ENCODE measurements around the gene MEST. TPM values are rescaled to one million over a fixed set of nuclear protein-coding genes. Genes with fewer than 3 reads are reported as not detected.

The MEST gene
- polyA plus RNA-seq, 1 donor from 2014 or later: 136 TPM

DNA sequence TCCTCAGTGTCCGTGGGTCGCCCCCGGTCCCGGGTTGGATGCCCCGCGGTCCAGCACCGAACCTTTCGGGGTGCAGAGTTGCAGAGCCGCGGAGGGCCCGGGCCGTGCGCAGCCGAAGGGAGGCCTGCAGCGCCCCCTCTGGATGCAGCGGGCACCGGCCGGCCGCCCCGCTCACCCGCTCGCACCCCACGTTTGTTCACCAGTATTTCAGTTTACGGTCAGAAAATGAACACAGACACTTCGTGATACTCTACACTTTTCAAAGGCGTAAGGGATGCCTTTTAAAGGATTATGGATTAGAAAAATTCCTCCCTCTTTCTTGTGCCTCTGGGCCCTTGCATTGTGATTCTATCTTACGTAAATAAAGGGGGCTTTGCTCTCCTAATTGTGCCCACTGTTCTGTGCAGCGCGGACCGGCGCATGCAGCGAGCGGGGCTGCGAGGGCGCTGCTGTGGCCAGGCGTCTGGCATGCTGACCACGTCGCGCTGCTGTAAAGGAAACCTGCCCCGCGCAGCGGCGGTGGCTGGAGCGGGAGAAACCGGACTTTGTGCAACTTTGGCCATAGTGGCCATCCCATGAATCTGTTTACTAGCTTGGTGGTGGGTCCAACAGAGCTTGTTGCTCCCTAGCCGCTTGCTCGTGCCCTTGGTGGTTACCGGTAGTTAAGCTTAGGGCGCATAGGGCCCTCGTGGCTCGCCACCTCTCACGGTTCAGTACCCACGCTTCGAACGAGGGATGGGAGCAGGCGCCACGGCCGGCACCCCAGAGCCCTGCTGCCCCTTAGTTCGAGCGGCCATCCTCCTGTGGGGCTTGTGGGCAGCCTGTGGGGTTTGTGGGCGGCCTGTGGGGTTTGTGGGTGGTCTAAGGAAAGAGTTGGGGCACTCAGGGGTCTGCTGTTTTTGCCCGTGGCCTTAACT is 739 bp upstream of the MEST start:
- Histone ChIP-seq H3K9me2 (ENCODE audit: insufficient read depth, low read length) (no peaks in the 10 kb centered on the region), H2AFZ (ENCODE audit: low read depth, low read length) (no peak overlapping the region), H3K79me2 (replicated peaks; ENCODE audit: insufficient read depth, low read length) (peaks cover 46% of the 10 kb centered on the region), H3K4me2 (ENCODE audit: low read length) (peak overlapping the region; percentile 52), H3K4me3 (ENCODE audit: low read length) (peak overlapping the region; percentile 79), H3K27ac (ENCODE audit: low read length) (peak overlapping the region; percentile 97), H3F3A (ENCODE audit: insufficient read depth, low read length, poor library complexity, severe bottlenecking) (peaks cover 3% of the 10 kb centered on the region), H3K9ac (ENCODE audit: low read length) (peak overlapping the region; percentile 91), H3K36me3 (ENCODE audit: insufficient read depth, low read length) (no peaks in the 10 kb centered on the region), H4K20me1 (ENCODE audit: insufficient read depth) (peaks cover 34% of the 10 kb centered on the region), H3K27me3 (ENCODE audit: insufficient read depth, low read depth, low read length) (no peaks in the 10 kb centered on the region), H3K9me3 (ENCODE audit: low read length) (no peaks in the 10 kb centered on the region)
- TF ChIP-seq TAF1 (IDR thresholded peaks at IDR 0.05; ENCODE audit: low read depth): no peak
- TF ChIP-seq POLR2AphosphoS5 (IDR thresholded peaks at IDR 0.05): peak; percentile 55
- peak; percentile 75 for TF ChIP-seq SMC3 (conservative IDR thresholded peaks at IDR 0.05; ENCODE audit: poor library complexity)
- TF ChIP-seq RAD21 (conservative IDR thresholded peaks at IDR 0.05): peak; percentile 87
- no peak for TF ChIP-seq EZH2 (IDR thresholded peaks at IDR 0.05; ENCODE audit: borderline replicate concordance, insufficient read depth, low read length, poor library complexity, severe bottlenecking)
- TF ChIP-seq MXI1 (conservative IDR thresholded peaks at IDR 0.05; ENCODE audit: poor library complexity, severe bottlenecking): peak; percentile 12
- TF ChIP-seq, protein P1, sequence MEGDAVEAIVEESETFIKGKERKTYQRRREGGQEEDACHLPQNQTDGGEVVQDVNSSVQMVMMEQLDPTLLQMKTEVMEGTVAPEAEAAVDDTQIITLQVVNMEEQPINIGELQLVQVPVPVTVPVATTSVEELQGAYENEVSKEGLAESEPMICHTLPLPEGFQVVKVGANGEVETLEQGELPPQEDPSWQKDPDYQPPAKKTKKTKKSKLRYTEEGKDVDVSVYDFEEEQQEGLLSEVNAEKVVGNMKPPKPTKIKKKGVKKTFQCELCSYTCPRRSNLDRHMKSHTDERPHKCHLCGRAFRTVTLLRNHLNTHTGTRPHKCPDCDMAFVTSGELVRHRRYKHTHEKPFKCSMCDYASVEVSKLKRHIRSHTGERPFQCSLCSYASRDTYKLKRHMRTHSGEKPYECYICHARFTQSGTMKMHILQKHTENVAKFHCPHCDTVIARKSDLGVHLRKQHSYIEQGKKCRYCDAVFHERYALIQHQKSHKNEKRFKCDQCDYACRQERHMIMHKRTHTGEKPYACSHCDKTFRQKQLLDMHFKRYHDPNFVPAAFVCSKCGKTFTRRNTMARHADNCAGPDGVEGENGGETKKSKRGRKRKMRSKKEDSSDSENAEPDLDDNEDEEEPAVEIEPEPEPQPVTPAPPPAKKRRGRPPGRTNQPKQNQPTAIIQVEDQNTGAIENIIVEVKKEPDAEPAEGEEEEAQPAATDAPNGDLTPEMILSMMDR (IDR thresholded peaks at IDR 0.05; ENCODE audit: poor library complexity, severe bottlenecking): peak; percentile 83
- TF ChIP-seq, protein P2, sequence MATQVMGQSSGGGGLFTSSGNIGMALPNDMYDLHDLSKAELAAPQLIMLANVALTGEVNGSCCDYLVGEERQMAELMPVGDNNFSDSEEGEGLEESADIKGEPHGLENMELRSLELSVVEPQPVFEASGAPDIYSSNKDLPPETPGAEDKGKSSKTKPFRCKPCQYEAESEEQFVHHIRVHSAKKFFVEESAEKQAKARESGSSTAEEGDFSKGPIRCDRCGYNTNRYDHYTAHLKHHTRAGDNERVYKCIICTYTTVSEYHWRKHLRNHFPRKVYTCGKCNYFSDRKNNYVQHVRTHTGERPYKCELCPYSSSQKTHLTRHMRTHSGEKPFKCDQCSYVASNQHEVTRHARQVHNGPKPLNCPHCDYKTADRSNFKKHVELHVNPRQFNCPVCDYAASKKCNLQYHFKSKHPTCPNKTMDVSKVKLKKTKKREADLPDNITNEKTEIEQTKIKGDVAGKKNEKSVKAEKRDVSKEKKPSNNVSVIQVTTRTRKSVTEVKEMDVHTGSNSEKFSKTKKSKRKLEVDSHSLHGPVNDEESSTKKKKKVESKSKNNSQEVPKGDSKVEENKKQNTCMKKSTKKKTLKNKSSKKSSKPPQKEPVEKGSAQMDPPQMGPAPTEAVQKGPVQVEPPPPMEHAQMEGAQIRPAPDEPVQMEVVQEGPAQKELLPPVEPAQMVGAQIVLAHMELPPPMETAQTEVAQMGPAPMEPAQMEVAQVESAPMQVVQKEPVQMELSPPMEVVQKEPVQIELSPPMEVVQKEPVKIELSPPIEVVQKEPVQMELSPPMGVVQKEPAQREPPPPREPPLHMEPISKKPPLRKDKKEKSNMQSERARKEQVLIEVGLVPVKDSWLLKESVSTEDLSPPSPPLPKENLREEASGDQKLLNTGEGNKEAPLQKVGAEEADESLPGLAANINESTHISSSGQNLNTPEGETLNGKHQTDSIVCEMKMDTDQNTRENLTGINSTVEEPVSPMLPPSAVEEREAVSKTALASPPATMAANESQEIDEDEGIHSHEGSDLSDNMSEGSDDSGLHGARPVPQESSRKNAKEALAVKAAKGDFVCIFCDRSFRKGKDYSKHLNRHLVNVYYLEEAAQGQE (IDR thresholded peaks at IDR 0.05; ENCODE audit: borderline replicate concordance): peak; percentile 3
- TF ChIP-seq EP300 (conservative IDR thresholded peaks at IDR 0.05; ENCODE audit: poor library complexity, severe bottlenecking): no peak

DNA sequence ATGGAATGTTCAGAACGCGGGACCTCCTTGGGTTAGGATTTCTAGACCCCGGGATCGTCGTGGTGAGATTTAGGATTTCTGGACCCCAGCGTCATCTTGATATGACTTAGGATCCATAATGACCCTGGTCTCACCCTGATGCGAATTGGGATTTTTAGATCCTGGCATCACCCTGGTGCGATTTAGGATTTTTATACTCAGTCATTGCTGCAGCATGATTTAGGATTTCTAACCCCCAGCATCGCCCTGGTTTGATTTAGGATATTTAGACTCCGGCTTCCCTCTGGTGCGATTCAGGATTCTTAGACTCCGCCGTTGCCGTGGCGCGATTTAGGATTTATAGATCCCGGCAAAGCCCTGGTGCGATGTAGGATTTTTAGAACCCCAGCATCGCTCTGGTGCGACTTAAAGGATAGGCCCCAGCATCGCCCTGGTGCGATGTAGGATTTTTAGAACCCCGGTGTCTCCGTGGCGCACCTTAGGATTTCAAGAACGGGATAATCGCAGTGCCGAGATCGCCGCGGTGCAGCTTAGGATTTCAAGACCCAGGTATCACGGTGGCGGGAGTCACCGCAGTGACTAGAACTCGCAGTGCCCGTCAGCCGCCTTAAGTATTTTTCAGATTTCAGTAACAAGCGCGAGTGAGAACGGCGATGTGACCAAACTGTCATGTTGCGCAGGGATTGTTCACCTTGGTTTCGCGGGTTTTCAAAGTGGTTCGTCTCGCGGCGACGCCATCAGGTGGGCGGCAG is 814 bp downstream of the MEST start:
- no peaks in the 10 kb centered on the region for H3K36me3 ChIP-seq (ENCODE audit: insufficient read depth, low read length)
- peaks cover 61% of the 10 kb centered on the region for H3K79me2 ChIP-seq (replicated peaks; ENCODE audit: insufficient read depth, low read length)
- H3K4me3 ChIP-seq (ENCODE audit: low read length): peak overlapping the region; percentile 79
- no peaks in the 10 kb centered on the region for H3K9me3 ChIP-seq (ENCODE audit: low read length)
- peak overlapping the region; percentile 90 for H3K27ac ChIP-seq (ENCODE audit: low read length)
- H2AFZ ChIP-seq (ENCODE audit: low read depth, low read length): no peak overlapping the region
- H3F3A ChIP-seq (ENCODE audit: insufficient read depth, low read length, poor library complexity, severe bottlenecking): no peaks in the 10 kb centered on the region
- no peaks in the 10 kb centered on the region for H3K9me2 ChIP-seq (ENCODE audit: insufficient read depth, low read length)
- H3K9ac ChIP-seq (ENCODE audit: low read length): peak overlapping the region; percentile 91
- H3K27me3 ChIP-seq (ENCODE audit: insufficient read depth, low read depth, low read length): no peaks in the 10 kb centered on the region
- TF ChIP-seq, protein P2 (IDR thresholded peaks at IDR 0.05; ENCODE audit: borderline replicate concordance): peak; percentile 63
- TF ChIP-seq RAD21 (conservative IDR thresholded peaks at IDR 0.05) (peak; percentile 30), EZH2 (IDR thresholded peaks at IDR 0.05; ENCODE audit: borderline replicate concordance, insufficient read depth, low read length, poor library complexity, severe bottlenecking) (no peak), POLR2AphosphoS5 (IDR thresholded peaks at IDR 0.05) (peak; percentile 20)
- TF ChIP-seq, protein P1 (IDR thresholded peaks at IDR 0.05; ENCODE audit: poor library complexity, severe bottlenecking): no peak
- no peak overlapping the region for H3K4me2 ChIP-seq (ENCODE audit: low read length)
- H4K20me1 ChIP-seq (ENCODE audit: insufficient read depth): peaks cover 40% of the 10 kb centered on the region
